SK-MEL-5 (cell line): ENCODE measurements around the gene SNX24. TPM values are rescaled to one million over a fixed set of nuclear protein-coding genes. Genes with fewer than 3 reads are reported as not detected.
A peak's percentile ranks its signal among the peaks of the same experiment; 100 is the strongest.

Experiments used
- DNase-seq: peaks from one replicate; pipeline ENCODE4 v3.0.0-alpha.2; 2016; ENCODE audit warnings: low read depth, low spot score
- in situ Hi-C: cut with HindIII; loops from 2 replicates; pipeline ENCODE4 v1.10.0; 2016; ENCODE audit warnings: low sequenced_read_pairs, high pct_unique_total_duplicates, low pct_unique_long_range_greater_than_20kb
- total RNA-seq: library from RNA; depleted of rRNA; stranded (reverse); fragments of >200 nt; shearing (Covaris generic); gene quantifications from 2 replicates; pipeline ENCODE4 v1.2.3, GENCODE V29; 2014

The SNX24 gene
- total RNA-seq, 1 experiment from 2014 or later, result 12.9 TPM

GRCh38 chr5:122863721-122864120 is 18.3 kb downstream of the SNX24 start:
- in situ Hi-C loops, result no loop called here
- DNase-seq, result no peak

GRCh38 chr5:122864400-122864799 is 19.0 kb downstream of the SNX24 start:
- DNase-seq, result no peak
- in situ Hi-C loops, result no loop called here

- in situ Hi-C loops, result no loop called here
- no peak for DNase-seq
These were observed 19.4 kb downstream of the SNX24 start for GRCh38 chr5:122864842-122865241.

- DNase-seq, result no peak
- in situ Hi-C loops, result no loop called here
These were observed 24.9 kb downstream of the SNX24 start for GRCh38 chr5:122870219-122870856.

GRCh38 chr5:122871661-122872060 is 26.2 kb downstream of the SNX24 start:
- in situ Hi-C loops, result no loop called here
- DNase-seq, result peak; percentile 54

GRCh38 chr5:122874179-122874875 is 28.9 kb downstream of the SNX24 start:
- in situ Hi-C loops, result no loop called here
- DNase-seq, result no peak

- in situ Hi-C loops, result no loop called here
- no peak for DNase-seq
These were observed 32.1 kb downstream of the SNX24 start for GRCh38 chr5:122877518-122877917.

- in situ Hi-C loops, result no loop called here
These were observed 33.7 kb downstream of the SNX24 start for GRCh38 chr5:122879076-122879475.

GRCh38 chr5:122880170-122880689 is 34.8 kb downstream of the SNX24 start:
- in situ Hi-C loops, result no loop called here

More at GRCh38 chr5:122879076-122879475, 33.7 kb downstream of the SNX24 start:
- no peak for DNase-seq

GRCh38 chr5:122880749-122881148 is 35.3 kb downstream of the SNX24 start:
- no peak for DNase-seq
- in situ Hi-C loops, result no loop called here

More at GRCh38 chr5:122880170-122880689, 34.8 kb downstream of the SNX24 start:
- no peak for DNase-seq

- DNase-seq, result no peak
- in situ Hi-C loops, result no loop called here
These were observed 37.4 kb downstream of the SNX24 start for GRCh38 chr5:122882831-122883230.

GRCh38 chr5:122885045-122885517 is 39.7 kb downstream of the SNX24 start:
- in situ Hi-C loops, result no loop called here
- DNase-seq, result no peak

GRCh38 chr5:122885891-122886290 is 40.5 kb downstream of the SNX24 start:
- no peak for DNase-seq
- in situ Hi-C loops, result no loop called here

GRCh38 chr5:122895141-122895540 is 49.7 kb downstream of the SNX24 start:
- DNase-seq, result no peak
- in situ Hi-C loops, result no loop called here

GRCh38 chr5:122896598-122897282 is 51.3 kb downstream of the SNX24 start:
- DNase-seq, result peak; percentile 57
- in situ Hi-C loops, result no loop called here

- no peak for DNase-seq
- in situ Hi-C loops, result no loop called here
These were observed 51.8 kb downstream of the SNX24 start for GRCh38 chr5:122897283-122897602.

GRCh38 chr5:122901346-122901745 is 55.9 kb downstream of the SNX24 start:
- no peak for DNase-seq
- in situ Hi-C loops, result no loop called here

- in situ Hi-C loops, result no loop called here
- DNase-seq, result no peak
These were observed 56.9 kb downstream of the SNX24 start for GRCh38 chr5:122902263-122902662.
